ENCODE data around the gene CD99L2.

DNA sequence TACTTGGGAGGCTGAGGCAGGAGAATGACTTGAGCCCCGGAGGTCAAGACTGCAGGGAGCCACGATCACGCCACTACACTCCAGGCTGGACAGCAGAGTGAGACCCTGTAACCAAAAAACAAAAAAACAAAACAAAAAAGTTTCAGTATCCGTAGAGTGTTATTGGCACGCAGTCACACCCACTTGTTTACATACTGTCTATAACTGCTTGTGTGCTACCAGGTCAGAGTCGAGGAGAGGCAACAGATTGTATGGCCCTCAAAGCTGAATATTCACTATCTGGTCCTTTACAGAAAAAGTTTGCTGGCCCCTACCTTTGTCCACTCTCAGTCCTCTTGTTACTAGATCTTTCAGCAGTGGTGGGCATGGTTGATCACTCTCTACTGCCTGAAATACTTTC, 8.2 kb upstream of the CD99L2 start:
- TF ChIP-seq POLR2A (IDR thresholded peaks at IDR 0.05) (no peak), CTCF (IDR thresholded peaks at IDR 0.05) (no peak)
